WTC11 (cell line): ENCODE measurements around the gene SH2D4B.

Source experiments
- CREB1 ChIP-seq: sonication (generic); formaldehyde crosslinking; IDR thresholded peaks from 2 replicates; pipeline ENCODE4 v1.8.0; 2023; ENCODE audit warnings: mild to moderate bottlenecking, missing genetic modification reagents
- CTCF ChIP-seq: fragments of 200-600 bp; IDR thresholded peaks from 2 replicates; pipeline ENCODE4 v1.8.0; 2022; ENCODE audit warnings: antibody characterized with exemption
- FOXJ3 ChIP-seq: sonication (generic); formaldehyde crosslinking; IDR thresholded peaks from 2 replicates; pipeline ENCODE4 v1.9.0; 2021; ENCODE audit warnings: missing genetic modification reagents, mild to moderate bottlenecking, borderline replicate concordance
- NFE2L1 ChIP-seq: sonication (generic); formaldehyde crosslinking; IDR thresholded peaks from 2 replicates; pipeline ENCODE4 v1.8.1; 2023; ENCODE audit warnings: missing genetic modification reagents
- NFYB ChIP-seq: sonication (generic); formaldehyde crosslinking; conservative IDR thresholded peaks from 2 replicates; pipeline ENCODE4 v1.8.0; 2022; ENCODE audit warnings: low read depth, missing genetic modification reagents
- USF1 ChIP-seq: sonication (generic); formaldehyde crosslinking; IDR thresholded peaks from 2 replicates; pipeline ENCODE4 v1.8.0; 2022; ENCODE audit warnings: mild to moderate bottlenecking, missing genetic modification reagents
- ZNF423 ChIP-seq: fragments of 250-450 bp; sonication (Bioruptor Pico); IDR thresholded peaks from 2 replicates; pipeline ENCODE4 v2.1.2; 2022; ENCODE audit warnings: mild to moderate bottlenecking, moderate library complexity

GRCh38 chr10:80540981-80541750 is 3.5 kb downstream of the SH2D4B start:
- TF ChIP-seq CREB1 (CRISPR knock-in tag) (no peak), CTCF (no peak), NFE2L1 (CRISPR knock-in tag) (no peak), NFYB (no peak), USF1 (CRISPR knock-in tag) (no peak), ZNF423 (CRISPR knock-in tag) (no peak), FOXJ3 (CRISPR knock-in tag) (no peak)
